Lung (tissue), 12 donors: ENCODE measurements around the gene MARCHF3. TPM values are rescaled to one million over a fixed set of nuclear protein-coding genes. Genes with fewer than 3 reads are reported as not detected.

Experiments
- ATAC-seq: fragments of 200-7000 bp; cut with Tn5 transposase; one replicate; pipeline ENCODE4 v1.9.1; 2020; ENCODE audit warnings: moderate number of reproducible peaks; ENCODE audit not compliant: insufficient read depth, low FRiP score
- DNase-seq, 3 donors: peaks; one replicate each; pipeline ENCODE4 v3.0.0-alpha.2; 2013 to 2017
- H3K27ac ChIP-seq, 2 donors: one replicate each; pipeline ENCODE4 v1.5.1; 2013; ENCODE audit warnings: mild to moderate bottlenecking in 2 of 2, moderate library complexity in 2 of 2, control low read depth in 1 of 2, inconsistent platforms in 1 of 2, low read depth in 1 of 2, low read length in 1 of 2
- H3K27me3 ChIP-seq, 3 donors: one replicate each; pipeline ENCODE4 v1.5.1; 2013; ENCODE audit warnings: low read length in 2 of 3; ENCODE audit not compliant: control insufficient read depth in 3 of 3, insufficient read depth in 3 of 3
- H3K36me3 ChIP-seq, 4 donors: one replicate each; pipeline ENCODE4 v1.5.1; 2013; ENCODE audit warnings: low read length in 4 of 4, mild to moderate bottlenecking in 1 of 4, moderate library complexity in 1 of 4; ENCODE audit not compliant: control insufficient read depth in 4 of 4, insufficient read depth in 4 of 4
- H3K4me1 ChIP-seq, 5 donors: one replicate each; pipeline ENCODE4 v1.5.1; 2013; ENCODE audit warnings: low read length in 5 of 5, mild to moderate bottlenecking in 2 of 5, moderate library complexity in 1 of 5; ENCODE audit not compliant: control insufficient read depth in 5 of 5, insufficient read depth in 5 of 5
- H3K4me3 ChIP-seq: one replicate; pipeline ENCODE4 v1.5.1; 2013; ENCODE audit warnings: mild to moderate bottlenecking, control low read depth, moderate library complexity
- H3K9ac ChIP-seq, 2 donors: one replicate each; pipeline ENCODE4 v1.5.1; 2013; ENCODE audit warnings: low read length in 2 of 2, control low read depth in 1 of 2; ENCODE audit not compliant: insufficient read depth in 1 of 2
- H3K9me3 ChIP-seq, 4 donors: one replicate each; pipeline ENCODE4 v1.5.1; 2013; ENCODE audit warnings: low read length in 3 of 4, mild to moderate bottlenecking in 1 of 4, moderate library complexity in 1 of 4; ENCODE audit not compliant: control insufficient read depth in 4 of 4, insufficient read depth in 3 of 4
- WGBS, 2 donors: extraction: QIAGEN DNeasy Blood & Tissue Kit; methylation state at CpG; one replicate each; pipeline ENCODE4 v1.1.7; 2013; 5-methylcytosine and 5-hydroxymethylcytosine counted together
- polyA plus RNA-seq, 2 donors: library from polyadenylated mRNA; stranded (reverse); fragments of 200-250 nt; gene quantifications; one replicate each; pipeline ENCODE4 v1.2.1, GENCODE V29; 2013
- total RNA-seq, 2 donors: library from RNA; depleted of rRNA in 1 of 2; stranded (reverse); fragments of >200 nt in 1 of 2; gene quantifications; one replicate each; pipeline ENCODE4 v1.2.1, GENCODE V29; 2014 to 2021
- TF ChIP-seq, protein P1 (sequence below): IDR thresholded peaks from 2 replicates; pipeline ENCODE4 v1.5.1; 2012; ENCODE audit warnings: mild to moderate bottlenecking; ENCODE audit errors: control extremely low read depth, extremely low read depth
- donor health status: control.
- donor health status: control.
- donor health status: Bipolar disorder and iron deficiency.
- donor health status: healthy.
- donor health status: DM: yes; HTN: yes; CAD: no.

MARCHF3 gene
- total and polyA plus RNA-seq, 4 donors, result 3.7 to 17.0 (median 13.1) TPM

- ATAC-seq (no peak), DNase-seq (no peak)
- Histone ChIP-seq H3K27me3 (no peaks in the 10 kb centered on the region), H3K9me3 (no peaks in the 10 kb centered on the region), H3K9ac (no peak overlapping the region), H3K36me3 (no peaks in the 10 kb centered on the region), H3K4me1 (peaks cover 0 to 16% (median 0%) of the 10 kb centered on the region in 5 donors), H3K27ac (no peak overlapping the region), H3K4me3 (no peak overlapping the region)
- TF ChIP-seq, protein P1, sequence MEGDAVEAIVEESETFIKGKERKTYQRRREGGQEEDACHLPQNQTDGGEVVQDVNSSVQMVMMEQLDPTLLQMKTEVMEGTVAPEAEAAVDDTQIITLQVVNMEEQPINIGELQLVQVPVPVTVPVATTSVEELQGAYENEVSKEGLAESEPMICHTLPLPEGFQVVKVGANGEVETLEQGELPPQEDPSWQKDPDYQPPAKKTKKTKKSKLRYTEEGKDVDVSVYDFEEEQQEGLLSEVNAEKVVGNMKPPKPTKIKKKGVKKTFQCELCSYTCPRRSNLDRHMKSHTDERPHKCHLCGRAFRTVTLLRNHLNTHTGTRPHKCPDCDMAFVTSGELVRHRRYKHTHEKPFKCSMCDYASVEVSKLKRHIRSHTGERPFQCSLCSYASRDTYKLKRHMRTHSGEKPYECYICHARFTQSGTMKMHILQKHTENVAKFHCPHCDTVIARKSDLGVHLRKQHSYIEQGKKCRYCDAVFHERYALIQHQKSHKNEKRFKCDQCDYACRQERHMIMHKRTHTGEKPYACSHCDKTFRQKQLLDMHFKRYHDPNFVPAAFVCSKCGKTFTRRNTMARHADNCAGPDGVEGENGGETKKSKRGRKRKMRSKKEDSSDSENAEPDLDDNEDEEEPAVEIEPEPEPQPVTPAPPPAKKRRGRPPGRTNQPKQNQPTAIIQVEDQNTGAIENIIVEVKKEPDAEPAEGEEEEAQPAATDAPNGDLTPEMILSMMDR, result no peak
- WGBS, 2 donors, result 95 to 100% methylated on average over 2 of the region's 2 CpGs
Measured at GRCh38 chr5:126981222-126981621, 49.1 kb downstream of the MARCHF3 start.

GRCh38 chr5:126978258-126978657, 52.1 kb downstream of the MARCHF3 start:
- Histone ChIP-seq H3K36me3 (no peaks in the 10 kb centered on the region), H3K4me3 (no peak overlapping the region), H3K9me3 (no peaks in the 10 kb centered on the region), H3K27ac (no peak overlapping the region), H3K9ac (no peak overlapping the region), H3K4me1 (peaks cover 0 to 11% (median 0%) of the 10 kb centered on the region in 5 donors), H3K27me3 (no peaks in the 10 kb centered on the region)
- ATAC-seq, result no peak
- DNase-seq, result no peak
- TF ChIP-seq, protein P1, result no peak
- WGBS, 2 donors, result 89 to 90% methylated on average over 4 of the region's 4 CpGs

- ATAC-seq (no peak), DNase-seq (no peak)
- Histone ChIP-seq H3K36me3 (no peaks in the 10 kb centered on the region), H3K4me3 (no peak overlapping the region), H3K9me3 (no peaks in the 10 kb centered on the region), H3K27me3 (no peaks in the 10 kb centered on the region), H3K4me1 (peaks cover 0 to 21% (median 2%) of the 10 kb centered on the region in 5 donors), H3K9ac (no peak overlapping the region), H3K27ac (no peak overlapping the region)
- TF ChIP-seq, protein P1, result no peak
- 82 to 84% methylated on average over 6 of the region's 6 CpGs for WGBS, 2 donors
Measured at GRCh38 chr5:126976520-126977172, 53.7 kb downstream of the MARCHF3 start.

- Histone ChIP-seq H3K36me3 (no peaks in the 10 kb centered on the region), H3K27ac (no peak overlapping the region), H3K9ac (no peak overlapping the region), H3K4me3 (no peak overlapping the region), H3K4me1 (peaks cover 0 to 27% (median 2%) of the 10 kb centered on the region in 5 donors), H3K9me3 (no peaks in the 10 kb centered on the region), H3K27me3 (no peaks in the 10 kb centered on the region)
- TF ChIP-seq, protein P1, result no peak
- DNase-seq (no peak), ATAC-seq (no peak)
Measured at GRCh38 chr5:126975796-126976195, 54.6 kb downstream of the MARCHF3 start.
